Hematopoietic multipotent progenitor cell treated with erythropoietin and hydrocortisone succinate and interleukin-3 and kit ligand, for 15 days (in vitro differentiated cells): Measurements from ENCODE around the gene RILPL2.
"Not testable (repeated sequence)": the region's sequence is repeated elsewhere in the genome, so short reads cannot be mapped to it uniquely, and the experiment has no call there.

Source experiments
- DNase-seq: peaks from one replicate; pipeline ENCODE4 v3.0.0-alpha.2; 2015; ENCODE audit warnings: low spot score

RILPL2 gene

GRCh38 chr12:123382684-123383083, 53.8 kb downstream of the RILPL2 start:
- no peak for DNase-seq

- DNase-seq = no peak
Measured at GRCh38 chr12:123379391-123379790, 57.1 kb downstream of the RILPL2 start.

- not testable (repeated sequence) for DNase-seq
Measured at GRCh38 chr12:123372415-123372814, 64.1 kb downstream of the RILPL2 start.

GRCh38 chr12:123371667-123372368, 64.7 kb downstream of the RILPL2 start:
- not testable (repeated sequence) for DNase-seq

GRCh38 chr12:123369229-123369628, 67.3 kb downstream of the RILPL2 start:
- no peak for DNase-seq

GRCh38 chr12:123368431-123368830, 68.1 kb downstream of the RILPL2 start:
- not testable (repeated sequence) for DNase-seq

- DNase-seq = no peak
Measured at GRCh38 chr12:123367511-123367910, 69.0 kb downstream of the RILPL2 start.
